Gastroesophageal sphincter (tissue), 3 donors: ENCODE results near the gene UGT1A5.

Experiments used
- EP300 ChIP-seq: sonication (generic); formaldehyde crosslinking; IDR thresholded peaks from one replicate; pipeline ENCODE4 v1.6.1; 2017; ENCODE audit warnings: antibody characterized with exemption, mild to moderate bottlenecking
- POLR2A ChIP-seq, 2 donors: fragments of 450-650 bp; IDR thresholded peaks; one replicate each; pipeline ENCODE4 v1.6.1; 2017; ENCODE audit warnings: antibody characterized with exemption in 2 of 2, mild to moderate bottlenecking in 2 of 2, moderate library complexity in 1 of 2
- POLR2AphosphoS5 ChIP-seq: sonication (generic); formaldehyde crosslinking; IDR thresholded peaks from one replicate; pipeline ENCODE4 v1.6.1; 2017; ENCODE audit warnings: antibody characterized with exemption
- TF ChIP-seq, protein P1 (sequence below), 4 experiments: fragments of 200-600 bp in 2 of 4; fragments of 450-650 bp in 2 of 4; sonication (generic) in 1 of 4; IDR thresholded peaks; one replicate each; pipeline ENCODE4 v1.5.1; 2017 to 2019; ENCODE audit warnings: antibody characterized with exemption in 4 of 4, mild to moderate bottlenecking in 2 of 4, moderate library complexity in 2 of 4

DNA sequence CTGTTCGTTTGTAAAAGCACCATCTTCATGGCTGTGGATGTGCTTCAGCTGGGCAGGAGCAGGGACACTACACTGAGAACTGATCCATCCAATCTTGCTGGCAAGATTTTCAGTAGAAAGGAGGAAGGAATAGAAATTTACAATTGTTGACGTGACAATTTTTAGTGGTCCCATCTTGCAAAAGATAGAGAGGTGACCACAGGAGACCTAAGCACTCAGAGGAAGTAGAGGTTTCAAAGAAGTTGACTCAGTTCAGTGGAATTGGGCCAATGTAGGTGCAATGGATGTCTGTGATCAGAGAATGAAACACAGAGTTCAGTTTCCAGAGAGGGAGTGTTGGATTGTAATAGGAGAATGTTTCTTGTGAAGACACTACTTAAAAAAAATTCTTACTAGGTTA is 1.4 kb downstream of the UGT1A5 start:
- TF ChIP-seq POLR2AphosphoS5 (no peak), POLR2A (IDR thresholded peaks at IDR 0.05) (no peak), EP300 (no peak)
- TF ChIP-seq, protein P1, sequence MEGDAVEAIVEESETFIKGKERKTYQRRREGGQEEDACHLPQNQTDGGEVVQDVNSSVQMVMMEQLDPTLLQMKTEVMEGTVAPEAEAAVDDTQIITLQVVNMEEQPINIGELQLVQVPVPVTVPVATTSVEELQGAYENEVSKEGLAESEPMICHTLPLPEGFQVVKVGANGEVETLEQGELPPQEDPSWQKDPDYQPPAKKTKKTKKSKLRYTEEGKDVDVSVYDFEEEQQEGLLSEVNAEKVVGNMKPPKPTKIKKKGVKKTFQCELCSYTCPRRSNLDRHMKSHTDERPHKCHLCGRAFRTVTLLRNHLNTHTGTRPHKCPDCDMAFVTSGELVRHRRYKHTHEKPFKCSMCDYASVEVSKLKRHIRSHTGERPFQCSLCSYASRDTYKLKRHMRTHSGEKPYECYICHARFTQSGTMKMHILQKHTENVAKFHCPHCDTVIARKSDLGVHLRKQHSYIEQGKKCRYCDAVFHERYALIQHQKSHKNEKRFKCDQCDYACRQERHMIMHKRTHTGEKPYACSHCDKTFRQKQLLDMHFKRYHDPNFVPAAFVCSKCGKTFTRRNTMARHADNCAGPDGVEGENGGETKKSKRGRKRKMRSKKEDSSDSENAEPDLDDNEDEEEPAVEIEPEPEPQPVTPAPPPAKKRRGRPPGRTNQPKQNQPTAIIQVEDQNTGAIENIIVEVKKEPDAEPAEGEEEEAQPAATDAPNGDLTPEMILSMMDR (IDR thresholded peaks at IDR 0.05) = no peak
